DMS153 treated with DMSO at 0.1 percent for 48 hours (cell line): ENCODE data around the gene NUPR2.
"Not testable (repeated sequence)": the region's sequence is repeated elsewhere in the genome, so short reads cannot be mapped to it uniquely, and the experiment has no call there.

Experiments
- DNase-seq: peaks from one replicate; lab custom pipeline; 2025; ENCODE audit not compliant: unreplicated experiment; lab: John Stamatoyannopoulos, UW

NUPR2 gene, protein sequence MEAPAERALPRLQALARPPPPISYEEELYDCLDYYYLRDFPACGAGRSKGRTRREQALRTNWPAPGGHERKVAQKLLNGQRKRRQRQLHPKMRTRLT

DNA sequence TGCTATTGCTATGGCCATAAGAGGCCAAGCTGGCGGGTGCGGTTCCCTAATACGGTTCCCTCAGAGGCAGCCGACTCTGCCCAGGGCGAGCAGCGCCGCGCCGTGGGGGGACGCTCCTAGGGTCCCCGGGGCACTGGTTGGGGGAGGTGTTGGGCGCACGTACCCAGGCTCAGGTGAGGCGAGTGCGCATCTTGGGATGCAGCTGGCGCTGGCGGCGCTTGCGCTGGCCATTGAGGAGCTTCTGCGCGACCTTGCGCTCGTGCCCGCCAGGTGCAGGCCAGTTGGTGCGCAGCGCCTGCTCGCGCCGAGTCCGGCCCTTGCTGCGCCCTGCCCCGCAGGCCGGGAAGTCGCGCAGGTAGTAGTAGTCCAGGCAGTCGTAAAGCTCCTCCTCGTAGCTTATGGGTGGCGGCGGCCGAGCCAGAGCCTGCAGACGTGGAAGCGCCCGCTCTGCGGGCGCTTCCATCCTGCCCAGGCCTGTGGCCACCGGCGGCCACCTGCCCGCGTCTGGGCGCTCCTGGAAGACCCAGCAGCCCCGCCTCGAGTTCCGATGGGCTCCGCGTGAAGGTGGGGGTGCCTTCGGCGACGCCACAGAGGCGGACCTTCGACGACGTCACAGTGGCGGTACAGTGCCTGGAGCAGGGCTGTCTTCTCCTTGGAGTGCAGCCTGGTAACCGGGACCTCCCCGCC, at the start of gene NUPR2:
Gene NUPR2 (minus strand): TSS at position 566 of the 687 bp plus-strand sequence. CDS start 103 bp downstream, at position 463.
- peak; percentile 49 for DNase-seq

DNA sequence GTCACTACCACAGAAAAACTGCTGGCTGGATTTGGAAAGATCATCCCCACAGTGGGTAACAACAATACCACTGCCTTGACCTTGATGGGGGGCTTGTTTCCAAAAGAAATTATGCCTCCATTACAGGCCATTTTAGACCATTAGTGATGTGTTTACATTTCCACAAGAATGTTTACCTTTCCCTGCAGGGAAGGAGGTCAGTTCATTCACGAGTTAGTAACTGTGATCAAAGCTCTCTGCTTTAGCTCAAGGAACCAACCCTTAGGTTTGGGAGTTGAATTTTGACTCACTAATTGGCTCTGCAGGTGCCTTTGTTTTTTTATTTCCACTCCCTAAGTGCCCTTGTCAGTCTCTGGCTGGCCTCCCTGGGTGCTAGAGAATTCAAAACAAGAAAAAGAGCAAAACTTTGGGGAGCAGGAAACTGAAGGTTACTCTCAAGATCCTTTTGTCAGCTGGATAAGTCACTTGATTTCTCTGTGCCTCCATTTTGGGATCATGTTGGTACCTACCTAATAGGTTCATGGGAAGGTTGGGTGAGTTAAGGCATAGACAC, 41.1 kb upstream of the NUPR2 start:
- no peak for DNase-seq

DNA sequence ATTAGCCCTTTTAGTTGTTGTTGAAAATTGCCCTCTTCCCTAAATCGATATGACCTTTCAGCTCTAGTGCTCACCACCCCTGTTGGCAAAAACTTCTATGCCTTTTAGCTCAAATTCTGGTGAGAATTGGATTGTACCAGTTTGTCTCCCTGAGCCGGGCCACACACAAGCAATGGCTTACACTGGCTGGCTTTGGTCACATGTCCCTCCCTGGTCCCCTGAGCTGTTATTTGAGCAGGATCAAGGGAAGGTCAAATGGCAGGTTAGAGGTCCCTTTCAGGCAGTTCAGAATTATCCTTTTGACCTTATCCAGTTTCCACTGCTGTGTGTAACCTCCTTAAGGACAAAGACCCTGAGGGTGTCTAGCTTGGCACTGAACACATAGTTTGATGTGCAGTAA, 14.8 kb upstream of the NUPR2 start:
- not testable (repeated sequence) for DNase-seq

DNA sequence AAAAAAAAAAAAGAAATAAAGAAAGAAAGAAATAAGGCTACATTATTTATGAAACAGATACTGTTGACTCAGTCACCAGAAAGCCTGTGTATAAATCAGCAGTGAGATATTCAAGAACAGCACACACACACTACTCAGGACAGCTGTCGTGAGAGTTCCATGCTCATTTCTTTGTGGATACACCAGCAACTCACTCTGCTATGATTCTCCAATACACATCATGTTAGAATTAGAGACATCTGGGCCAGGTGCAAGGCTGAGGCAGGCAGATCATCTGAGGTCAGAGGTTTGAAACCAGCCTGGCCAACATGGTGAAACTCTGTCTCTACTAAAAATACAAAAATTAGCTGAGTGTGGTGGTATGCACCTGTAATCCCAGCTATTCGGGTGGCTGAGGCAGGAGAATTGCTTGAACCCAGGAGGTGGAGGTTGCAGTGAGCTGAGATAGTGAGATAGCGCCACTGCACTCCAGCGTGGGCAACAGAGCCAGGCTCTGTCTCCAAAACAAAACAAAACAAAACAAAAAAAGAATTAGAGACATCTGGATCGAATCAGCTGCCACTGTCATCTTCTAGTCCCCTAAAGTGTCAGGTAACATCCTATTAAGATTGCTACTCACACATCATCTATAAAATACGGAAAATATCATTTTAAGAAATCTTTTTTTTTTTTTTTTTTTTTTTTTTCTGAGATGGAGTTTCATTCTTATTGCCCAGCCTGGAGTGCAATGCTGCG, 11.2 kb upstream of the NUPR2 start:
- DNase-seq, result no peak

DNA sequence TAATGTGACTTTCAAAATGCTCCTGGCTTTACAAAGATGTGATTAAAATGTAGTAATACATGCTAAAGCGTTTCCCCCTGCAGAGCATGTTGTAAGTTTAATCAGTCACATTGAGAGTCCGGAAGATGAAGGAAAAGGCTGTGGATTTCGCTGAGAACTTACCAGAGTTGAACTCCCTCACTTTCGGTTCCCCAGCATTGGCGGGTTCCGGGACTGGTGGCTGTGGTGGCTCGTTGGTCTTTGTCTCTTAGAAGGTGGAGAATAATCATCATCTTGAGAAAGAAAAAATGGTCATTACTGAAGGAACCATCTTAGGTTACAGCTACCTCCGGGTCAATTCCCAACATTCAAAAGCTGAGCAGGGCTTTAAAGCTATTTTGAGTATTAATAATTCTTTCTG, 9.6 kb upstream of the NUPR2 start:
- DNase-seq, result no peak

DNA sequence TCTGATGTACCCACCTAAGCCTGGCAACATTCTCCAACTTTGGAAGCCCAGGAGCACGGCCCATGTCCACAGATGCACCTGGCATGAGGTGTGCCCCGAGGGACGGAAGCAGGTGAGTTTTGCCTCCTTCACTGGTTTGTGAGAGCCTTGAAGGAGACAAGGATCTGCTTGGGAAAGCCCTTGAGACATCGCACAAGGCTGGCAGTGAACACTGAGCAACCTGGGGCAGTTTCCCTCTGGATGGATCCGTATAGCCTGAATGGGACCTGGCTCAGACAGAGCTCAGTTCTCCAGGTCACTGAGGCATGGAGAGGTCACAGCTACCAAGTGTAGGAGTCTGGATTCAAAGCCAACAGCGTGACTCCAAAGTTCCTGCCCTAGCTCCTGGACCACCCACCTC, 8.8 kb upstream of the NUPR2 start:
- no peak for DNase-seq

DNA sequence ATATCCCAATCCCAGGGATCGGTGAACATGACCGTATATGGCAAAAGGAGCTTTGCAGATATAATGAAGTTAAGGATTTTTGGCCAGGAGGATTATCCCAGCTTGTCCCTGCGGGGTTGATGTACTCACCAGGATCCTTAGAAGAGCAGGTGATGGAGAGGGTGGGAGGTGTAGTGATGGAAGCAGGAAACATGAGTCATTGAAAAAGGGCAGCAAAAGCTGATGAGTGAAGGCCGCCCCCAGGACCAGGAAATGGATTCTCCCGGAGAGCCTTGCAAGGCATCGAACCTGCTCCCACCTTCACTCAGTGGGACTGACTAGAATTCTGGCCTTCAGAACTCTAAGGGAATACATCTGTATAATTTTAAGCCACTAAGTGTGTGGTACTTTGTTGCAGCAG, 5.2 kb upstream of the NUPR2 start:
- no peak for DNase-seq

DNA sequence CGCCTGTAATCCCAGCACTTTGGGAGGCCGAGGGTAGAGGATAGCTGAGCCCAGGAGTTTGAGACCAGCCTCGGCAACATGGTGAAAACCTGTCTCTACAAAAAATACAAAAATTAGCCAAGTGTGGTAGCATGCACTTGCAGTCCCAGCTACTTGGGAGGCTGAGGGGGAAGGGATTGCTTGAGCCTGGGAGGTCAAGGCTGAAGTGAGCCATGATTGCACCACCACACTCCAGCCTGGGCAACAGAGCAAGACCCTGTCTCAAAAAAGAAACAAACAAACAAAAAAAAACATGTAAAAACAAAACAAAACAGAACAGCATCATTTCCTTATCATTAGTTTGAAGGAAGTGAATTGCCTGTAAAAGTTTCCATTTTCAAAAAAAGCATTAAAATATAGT, 4.0 kb downstream of the NUPR2 start:
- not testable (repeated sequence) for DNase-seq

DNA sequence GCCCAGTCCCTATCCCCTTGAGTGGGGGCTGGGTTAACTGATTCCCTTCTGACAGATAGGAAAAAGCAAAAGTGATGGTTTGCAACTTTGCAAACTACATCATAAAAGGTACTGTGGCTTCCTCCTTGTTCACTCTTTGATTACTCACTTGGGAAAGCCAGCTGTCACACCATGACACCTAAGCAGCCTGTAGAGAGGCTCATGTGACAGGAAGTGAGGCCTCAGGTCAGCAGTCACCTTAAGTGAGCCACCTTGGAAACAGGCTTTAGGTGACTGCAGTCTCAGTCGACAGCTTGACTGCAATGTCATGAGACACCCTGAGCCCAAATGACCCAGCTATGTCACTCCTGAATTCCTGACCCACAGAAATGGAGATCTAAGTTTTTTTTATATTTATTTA, 5.6 kb downstream of the NUPR2 start:
- no peak for DNase-seq

DNA sequence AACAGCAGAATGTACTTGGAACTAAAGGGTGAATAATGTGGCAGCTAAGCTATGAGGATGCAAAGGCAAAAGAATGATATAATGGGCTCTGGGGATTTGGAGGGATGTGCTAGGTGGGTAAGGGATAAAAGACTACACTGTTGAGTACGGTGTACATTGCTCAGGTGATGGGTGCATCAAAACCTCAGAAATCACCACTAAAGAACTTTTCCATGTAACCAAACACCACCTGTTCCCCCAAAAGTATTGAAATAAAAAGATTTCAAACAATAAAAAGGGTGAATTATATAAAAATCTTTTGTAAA, 8.3 kb downstream of the NUPR2 start:
- DNase-seq, result no peak

DNA sequence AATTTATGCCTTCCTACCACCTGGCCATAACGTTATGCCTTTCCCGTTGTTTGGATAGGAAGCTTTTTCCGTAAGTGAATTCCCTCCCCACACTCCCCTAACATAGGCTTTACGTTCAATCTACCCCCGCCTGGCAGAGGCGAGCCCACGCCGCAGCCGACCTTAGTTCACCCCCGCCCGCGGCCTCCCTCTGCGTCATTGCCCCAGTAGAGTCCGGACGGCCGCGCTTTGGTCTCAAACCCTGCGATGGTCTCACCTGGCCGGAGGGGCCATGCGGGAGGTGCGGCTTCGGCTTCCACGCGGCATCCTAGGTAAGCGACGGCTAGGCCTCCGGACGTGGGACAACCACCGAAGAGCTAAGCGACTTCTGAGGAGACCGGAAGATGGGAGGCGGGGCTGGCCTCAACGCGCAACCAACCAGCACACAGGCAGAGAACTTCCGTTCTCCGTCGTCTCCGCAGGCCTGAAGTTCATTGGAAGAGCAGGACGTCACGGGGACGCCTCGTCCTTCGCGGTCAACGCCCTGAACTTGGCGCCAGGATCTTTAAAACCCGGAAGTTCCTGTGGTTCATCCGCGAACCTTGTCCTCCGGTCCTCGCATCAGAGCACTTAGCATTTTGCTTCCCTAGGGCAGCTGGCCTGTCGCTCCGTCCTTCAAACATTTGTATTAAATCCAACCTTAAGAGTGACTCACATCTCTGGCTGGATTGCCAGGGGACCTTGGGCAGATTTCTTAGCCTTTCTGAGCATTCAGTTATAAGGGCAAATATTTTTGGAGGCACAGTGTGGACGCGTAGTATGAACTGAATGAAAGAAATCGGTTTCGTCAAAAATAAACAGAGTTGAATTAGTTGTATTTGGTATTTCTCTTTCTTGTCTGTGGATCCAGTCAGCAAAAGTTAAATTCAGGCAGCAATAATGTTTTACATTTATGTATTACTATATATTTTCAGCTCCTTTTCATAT, 9.8 kb downstream of the NUPR2 start, which contains the start of gene CHCHD2:
Gene CHCHD2 (minus strand): TSS at position 369 of the 966 bp plus-strand sequence. CDS start 63 bp downstream, at position 306.
- peak; percentile 95 for DNase-seq

DNA sequence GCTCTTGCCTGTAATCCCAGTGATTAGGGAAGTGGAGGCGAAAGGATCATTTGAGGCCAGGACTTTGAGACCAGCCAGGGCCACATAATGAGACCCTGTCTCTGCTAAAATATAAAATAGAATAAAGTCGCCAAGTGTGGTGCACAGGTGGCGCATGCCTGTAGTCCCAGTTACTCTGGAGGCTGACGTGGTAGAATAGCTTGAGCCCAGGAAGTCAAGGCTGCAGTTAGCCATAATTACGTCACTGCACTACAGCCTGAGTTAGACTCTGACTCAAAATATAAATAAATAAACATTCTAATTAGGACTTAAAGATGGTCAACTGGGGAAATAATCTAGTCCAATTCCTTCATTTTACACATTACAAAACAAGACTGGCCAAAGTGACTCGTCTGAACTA, 10.7 kb downstream of the NUPR2 start:
- peak; percentile 1 for DNase-seq

DNA sequence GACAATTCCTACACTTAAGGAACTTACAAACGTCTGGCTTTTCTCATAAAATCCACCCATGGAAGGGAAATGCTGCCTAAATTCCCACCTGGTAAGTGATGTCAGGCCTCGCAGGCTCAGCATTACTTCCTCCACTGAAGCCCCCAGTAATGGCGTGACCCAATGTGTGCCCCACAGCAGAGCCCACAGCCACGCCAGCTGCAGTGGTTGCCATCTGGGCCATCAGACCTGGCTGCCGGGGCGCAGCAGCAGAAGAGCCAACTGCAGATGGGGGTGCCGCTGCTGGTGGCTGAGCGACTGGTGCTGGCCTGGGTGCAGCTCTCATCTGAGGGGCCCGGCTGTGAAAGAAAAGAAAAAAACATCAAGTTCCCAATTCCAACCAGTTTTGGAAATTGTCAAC, 12.1 kb downstream of the NUPR2 start:
- not testable (repeated sequence) for DNase-seq

DNA sequence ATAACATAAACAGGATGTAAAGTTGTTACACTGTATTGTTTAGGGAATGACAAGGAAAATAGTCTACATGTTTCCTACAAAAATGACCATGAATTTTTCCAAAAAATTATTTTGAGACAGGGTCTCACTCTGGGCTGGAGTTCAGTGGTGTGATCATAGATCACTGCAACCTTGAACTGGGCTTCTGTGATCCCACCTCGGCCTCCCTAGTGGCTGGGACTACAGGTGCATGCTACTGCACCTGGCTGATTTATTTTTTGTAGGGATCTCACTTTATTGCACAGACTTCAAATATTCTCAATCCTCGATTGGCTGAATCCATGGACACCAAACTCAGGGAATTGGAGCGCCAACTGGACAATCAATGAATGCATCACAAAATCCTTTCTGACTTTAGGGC, 16.6 kb downstream of the NUPR2 start:
- no peak for DNase-seq

DNA sequence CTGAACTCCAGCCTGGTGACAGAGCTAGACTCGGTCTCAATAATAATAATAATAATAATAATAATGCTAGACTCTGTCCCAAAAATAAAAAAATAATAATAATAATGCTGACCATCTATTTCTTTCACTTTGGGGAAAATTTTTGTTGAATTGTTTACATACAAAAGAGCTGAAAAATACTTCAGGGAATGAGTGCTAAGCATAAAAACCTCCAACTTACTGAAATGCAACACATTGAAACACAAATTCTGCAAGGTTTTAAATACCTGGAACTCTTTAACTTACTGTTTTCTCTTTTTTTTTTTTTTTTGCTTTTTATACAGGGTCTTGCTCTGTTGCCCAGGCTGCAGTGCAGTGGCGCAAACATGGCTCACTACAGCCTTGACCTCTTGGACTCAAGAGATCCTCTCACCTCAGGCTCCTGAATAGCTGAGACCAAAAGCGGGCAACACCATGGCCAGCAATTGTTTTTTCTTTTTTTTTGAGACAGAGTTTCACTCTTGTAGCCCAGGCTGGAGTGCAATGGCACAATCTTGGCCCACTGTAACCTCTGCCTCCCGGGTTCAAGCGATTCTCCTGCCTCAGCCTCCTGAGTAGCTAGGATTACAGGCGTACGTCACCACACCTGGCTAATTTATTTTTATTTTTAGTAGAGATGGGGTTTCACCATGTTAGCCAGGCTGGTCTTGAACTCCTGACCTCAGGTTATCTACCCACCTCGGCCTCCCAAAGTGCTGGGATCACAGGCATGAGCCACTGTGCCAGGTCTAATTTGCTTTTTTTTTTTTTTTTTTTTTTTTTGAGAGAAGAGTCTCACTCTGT, 17.8 kb downstream of the NUPR2 start:
- not testable (repeated sequence) for DNase-seq

DNA sequence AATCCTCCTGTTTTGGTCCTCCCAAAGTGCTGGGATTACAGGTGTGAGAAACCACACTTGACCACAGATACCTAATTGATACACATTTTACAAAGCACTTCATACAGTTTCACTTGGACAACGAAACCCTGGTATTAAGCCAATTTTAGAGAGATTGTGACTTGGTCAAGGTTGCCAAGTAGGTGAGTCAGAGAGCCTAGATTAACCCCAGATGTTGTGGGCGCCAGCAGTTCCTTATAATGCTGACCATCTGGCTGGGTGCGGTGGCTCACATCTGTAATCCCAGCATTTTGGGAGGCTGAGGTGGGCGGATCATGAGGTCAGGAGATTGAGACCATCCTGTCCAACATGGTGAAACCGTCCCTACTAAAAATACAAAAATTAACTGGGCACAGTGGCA, 18.5 kb downstream of the NUPR2 start:
- no peak for DNase-seq

DNA sequence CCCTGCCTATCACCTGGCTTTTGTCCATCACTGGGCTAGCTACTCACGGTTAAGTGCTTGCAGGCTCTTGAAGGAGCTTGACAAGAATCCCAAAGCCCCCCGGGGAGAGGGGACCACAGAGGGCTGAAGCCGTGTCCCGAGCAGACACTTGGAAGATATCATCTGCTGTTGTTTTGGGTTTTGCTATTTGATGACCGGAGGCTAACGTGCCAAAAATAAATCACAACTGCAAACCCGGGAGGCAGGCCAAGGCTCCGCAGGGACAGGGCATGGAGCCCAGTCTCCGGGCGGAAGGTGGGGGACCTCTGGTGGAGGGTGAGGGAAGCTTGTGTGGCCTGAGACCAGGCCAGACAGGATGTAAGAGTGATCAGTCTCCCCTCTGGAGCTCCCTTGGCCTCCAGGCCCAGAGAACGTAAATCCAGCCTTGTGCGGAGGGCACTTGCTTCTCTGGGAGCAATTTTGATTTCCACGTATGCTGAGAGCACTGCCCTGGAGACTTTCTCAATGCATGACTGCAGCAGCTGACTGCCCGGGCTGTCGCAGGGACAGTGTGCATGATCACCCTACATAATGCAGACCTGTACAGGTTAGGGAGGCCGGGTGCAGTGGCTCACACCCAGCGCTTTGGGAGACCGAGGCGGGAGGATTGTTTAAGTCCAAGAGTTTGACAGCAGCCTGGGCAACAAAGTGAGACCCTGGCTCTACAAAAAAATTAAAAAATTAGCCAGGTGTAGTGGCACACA, 23.3 kb downstream of the NUPR2 start, which contains the start of gene PHKG1:
Gene PHKG1 (minus strand): TSS at position 164 of the 743 bp plus-strand sequence. CDS start 4,011 bp downstream, outside the sequence.
- DNase-seq, result peak; percentile 29

DNA sequence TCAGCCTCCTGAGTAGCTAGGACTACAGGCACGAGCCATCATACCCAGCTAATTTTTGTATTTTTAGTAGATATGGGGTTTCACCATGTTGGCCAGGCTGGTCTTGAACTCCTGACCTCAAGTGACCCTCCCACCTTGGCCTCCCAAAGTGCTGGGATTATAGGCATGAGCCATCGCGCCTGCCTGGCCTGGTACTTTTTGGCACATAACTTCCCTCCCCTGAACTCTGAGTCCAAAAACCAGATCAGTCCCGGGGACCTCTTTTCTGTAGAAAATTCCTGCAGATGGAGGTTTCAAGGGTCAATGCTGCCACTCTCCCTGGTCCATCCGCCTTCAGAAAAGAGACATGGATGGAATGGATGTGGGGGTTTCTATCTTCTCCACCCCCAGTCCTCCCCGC, 23.8 kb downstream of the NUPR2 start:
- not testable (repeated sequence) for DNase-seq

DNA sequence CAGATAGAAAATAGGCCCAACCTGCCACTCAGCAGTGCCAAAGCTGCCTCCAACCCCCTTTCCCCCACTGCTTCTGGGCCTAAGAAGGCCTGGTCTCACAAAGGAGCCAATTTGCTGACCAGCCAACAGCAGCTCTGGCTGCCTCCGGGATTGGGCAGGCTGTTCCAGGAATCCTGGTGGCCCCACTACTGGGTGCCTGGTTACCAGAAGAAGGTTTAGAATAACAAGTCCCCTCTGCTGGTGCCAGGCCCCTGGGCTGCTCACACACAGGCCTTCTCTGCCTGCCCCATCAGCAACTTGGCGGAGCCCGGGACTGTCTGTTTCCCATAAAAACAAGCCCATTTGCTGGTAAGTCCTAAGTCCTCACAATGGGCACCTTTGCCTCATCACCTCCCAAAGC, 24.6 kb downstream of the NUPR2 start:
- DNase-seq, result no peak
